NCI-H1436 treated with DMSO at 0.1 percent for 48 hours (cell line): ENCODE data around the gene CBX7.

Source experiments
- DNase-seq: peaks from one replicate; lab custom pipeline; 2025; lab: John Stamatoyannopoulos, UW

CBX7 gene

GRCh38 chr22:39123751-39124581 is 28.5 kb downstream of the CBX7 start:
- DNase-seq: no peak

DNA sequence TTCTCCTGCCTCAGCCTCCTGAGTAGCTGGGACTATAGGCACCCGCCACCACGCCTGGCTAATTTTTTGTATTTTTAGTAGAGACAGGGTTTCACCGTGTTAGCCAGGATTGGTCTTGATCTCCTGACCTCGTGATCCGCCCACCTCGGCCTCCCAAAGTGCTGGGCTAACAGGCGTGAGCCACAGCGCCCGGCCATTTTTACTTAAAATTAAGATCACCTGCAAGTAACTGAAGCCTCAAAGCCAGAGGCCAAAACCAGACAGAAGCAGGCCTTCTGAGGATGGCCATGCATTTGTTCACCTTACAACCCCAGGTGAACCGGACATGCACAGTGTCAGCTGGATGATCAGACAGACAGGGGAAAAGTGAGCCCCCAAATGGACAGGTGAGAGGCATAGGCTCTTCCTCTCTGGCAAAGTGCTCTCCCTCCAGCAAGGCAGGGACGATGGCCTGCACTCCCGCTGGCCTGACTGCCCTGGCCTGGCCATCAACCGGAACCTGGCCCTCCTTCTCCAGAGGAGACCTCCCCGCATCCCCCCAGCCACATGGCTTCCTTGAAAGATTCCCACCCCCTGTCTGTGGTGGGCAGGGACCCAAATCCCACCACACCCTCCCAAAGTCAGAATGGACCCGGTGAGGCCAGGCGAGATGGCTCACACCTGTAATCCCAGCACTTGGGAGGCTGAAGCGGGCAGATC is 29.6 kb downstream of the CBX7 start:
- no peak for DNase-seq

DNA sequence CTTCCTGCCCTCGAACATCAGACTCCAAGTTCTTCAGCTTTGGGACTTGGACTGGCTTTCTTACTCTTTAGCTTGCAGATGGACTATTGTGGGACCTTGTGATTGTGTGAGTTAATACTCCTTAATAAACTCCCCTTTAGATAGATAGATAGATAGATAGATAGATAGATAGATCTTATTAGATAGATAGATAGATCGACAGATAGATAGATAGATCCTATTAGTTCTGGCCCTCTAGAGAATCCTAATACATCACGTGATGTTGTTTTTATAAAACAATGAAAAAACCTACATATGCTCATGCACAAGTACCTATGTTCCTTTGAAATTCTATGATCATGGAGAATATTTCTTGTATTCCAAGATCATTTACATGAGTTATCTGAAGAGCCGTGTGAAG is 31.5 kb downstream of the CBX7 start:
- no peak for DNase-seq

- DNase-seq: no peak
Measured at GRCh38 chr22:39117585-39118191, 34.8 kb downstream of the CBX7 start.

GRCh38 chr22:39115977-39116621 is 36.4 kb downstream of the CBX7 start:
- no peak for DNase-seq

DNA sequence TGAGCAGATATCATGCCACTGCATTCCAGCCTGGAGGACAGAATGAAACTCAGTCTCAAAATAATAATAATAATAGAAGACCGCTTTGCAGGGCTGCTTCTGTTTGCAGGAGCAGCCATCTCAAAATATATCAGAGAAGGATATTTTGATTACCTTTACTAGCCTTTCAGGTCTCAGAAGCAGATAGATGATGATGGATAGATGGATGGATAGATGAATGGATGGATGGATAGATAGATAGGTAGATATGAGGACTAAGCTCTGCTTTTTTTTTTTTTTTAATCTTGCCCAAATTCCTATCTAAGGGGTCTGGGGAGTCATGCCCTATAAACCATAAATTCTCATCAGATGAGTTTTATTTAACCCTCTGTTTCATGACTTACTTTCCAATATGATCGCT is 36.9 kb downstream of the CBX7 start:
- no peak for DNase-seq

DNA sequence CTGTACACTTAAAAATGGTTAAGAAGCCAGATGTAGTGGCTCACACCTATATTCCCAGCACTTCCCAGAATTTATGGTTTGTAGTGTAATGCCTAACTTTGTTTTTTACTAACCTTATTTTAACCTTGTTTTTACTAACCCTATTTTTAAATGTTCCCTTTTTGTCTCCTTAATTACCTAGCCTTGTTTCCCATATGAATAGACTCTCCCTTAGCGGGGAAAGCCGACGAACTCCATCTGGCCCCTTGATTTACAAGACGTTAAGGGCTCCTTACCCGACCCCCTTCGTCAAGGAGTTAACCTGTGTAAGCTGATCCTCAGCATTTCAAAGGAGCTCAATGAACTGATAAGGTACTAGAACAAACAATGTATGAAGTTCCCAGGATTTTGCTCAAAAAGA is 38.4 kb downstream of the CBX7 start:
- no peak for DNase-seq

- DNase-seq: no peak
Measured at GRCh38 chr22:39110631-39111561, 41.6 kb downstream of the CBX7 start.

GRCh38 chr22:39109361-39109760 is 43.1 kb downstream of the CBX7 start:
- no peak for DNase-seq

GRCh38 chr22:39108487-39108886 is 44.0 kb downstream of the CBX7 start:
- DNase-seq: no peak

GRCh38 chr22:39106326-39106725 is 46.2 kb downstream of the CBX7 start:
- DNase-seq: no peak

DNA sequence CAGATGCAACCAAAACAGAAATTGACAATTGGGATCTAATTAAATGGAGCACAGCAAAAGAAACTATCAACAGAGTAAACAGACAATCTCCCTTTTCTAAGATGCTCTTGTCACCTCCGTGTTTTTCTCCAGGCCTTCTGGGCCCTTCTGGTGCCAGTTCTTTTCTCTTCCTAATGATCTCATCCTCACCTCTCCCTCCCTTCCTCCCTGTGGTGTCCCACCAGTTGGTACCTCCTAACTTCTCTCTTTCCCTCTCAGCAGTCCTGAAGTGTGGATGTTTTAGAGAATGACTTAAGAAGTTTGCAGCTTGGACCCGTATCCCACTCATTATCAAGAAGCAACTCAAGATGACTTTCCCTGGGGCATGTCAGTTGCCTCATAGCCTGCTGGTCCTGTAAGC is 49.0 kb downstream of the CBX7 start:
- no peak for DNase-seq

DNA sequence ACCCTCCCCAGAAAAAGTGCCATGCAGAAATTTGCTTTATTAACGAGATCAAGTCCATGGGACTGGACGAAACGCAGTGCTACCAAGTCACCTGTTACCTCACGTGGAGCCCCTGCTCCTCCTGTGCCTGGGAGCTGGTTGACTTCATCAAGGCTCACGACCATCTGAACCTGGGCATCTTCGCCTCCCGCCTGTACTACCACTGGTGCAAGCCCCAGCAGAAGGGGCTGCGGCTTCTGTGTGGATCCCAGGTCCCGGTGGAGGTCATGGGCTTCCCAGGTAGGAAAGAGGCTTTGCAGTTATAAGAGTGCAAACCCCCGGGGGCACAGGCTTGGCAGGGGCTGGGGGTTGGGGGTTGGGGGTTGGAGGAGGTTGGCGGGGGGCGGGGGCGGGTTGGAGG is 51.3 kb downstream of the CBX7 start:
- DNase-seq: no peak

GRCh38 chr22:39098576-39098975 is 53.9 kb downstream of the CBX7 start:
- no peak for DNase-seq

- no peak for DNase-seq
Measured at GRCh38 chr22:39098026-39098425, 54.5 kb downstream of the CBX7 start.

DNA sequence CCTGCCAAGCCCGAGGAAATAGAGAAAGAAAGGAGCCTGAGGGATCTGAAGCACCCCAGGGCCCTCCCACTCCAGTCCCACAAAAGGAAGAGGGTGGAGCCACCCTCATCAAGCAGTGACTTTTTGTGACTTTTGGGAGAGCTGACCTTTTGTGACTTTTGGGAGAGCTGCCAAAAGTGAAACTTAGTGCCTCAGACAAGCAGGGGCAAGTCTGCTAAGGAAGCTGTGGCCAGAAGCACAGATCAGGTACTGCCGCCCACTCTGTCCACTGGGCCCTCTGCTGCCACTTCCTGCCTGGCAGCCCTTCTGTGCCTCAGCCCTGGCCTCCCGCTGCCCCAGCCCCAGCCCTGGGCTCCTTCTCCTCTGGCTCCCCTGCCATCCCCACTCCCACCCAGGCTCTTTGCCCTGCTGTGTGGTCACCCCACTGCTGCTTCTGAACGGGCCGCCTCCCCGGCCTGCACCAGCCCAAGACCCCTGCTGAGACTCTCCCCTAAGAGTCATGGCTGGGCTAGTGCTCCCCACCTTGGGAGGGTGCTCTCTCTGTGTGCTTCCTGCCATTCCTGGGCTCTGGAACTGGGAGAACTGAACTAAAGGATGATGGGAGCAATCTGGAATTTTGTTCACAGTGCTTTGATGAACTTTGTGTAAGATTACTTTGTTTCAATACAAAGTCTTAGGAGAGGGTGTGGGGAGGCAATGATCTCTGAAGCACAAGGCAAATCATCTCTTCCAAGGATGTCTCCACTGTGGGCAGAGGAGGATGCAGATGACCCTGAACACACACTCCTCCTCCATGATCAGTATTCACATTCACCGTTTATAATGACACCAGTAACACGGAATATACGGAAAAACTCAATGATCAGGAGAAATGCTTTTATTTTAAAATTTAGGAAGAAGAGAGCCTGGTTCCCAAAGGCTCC is 55.1 kb downstream of the CBX7 start, which contains the start of gene APOBEC3H:
TSS of gene APOBEC3H (plus strand) at position 147 of the 923 bp plus-strand sequence. CDS start 3,035 bp downstream, outside the sequence.
- no peak for DNase-seq

DNA sequence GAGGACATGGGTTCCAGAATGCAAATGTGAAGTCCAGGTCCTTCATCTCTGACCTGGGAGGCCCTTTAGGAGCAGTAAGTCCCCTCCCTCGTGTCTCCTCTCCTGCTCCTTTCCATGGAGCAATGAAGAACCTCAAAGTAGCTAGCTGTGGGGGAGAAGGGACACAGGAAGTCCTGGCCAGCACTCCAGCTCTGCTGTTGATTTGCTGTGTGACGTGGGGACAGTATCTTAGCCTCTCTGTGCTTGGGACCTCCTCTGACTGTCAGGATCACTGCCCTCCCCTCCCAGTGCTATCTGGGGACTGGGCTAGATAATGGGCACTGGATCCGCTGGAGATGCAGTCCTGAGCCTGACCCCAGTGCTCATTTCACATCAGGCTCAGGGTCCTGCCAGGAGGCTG is 56.5 kb downstream of the CBX7 start:
- DNase-seq: no peak

DNA sequence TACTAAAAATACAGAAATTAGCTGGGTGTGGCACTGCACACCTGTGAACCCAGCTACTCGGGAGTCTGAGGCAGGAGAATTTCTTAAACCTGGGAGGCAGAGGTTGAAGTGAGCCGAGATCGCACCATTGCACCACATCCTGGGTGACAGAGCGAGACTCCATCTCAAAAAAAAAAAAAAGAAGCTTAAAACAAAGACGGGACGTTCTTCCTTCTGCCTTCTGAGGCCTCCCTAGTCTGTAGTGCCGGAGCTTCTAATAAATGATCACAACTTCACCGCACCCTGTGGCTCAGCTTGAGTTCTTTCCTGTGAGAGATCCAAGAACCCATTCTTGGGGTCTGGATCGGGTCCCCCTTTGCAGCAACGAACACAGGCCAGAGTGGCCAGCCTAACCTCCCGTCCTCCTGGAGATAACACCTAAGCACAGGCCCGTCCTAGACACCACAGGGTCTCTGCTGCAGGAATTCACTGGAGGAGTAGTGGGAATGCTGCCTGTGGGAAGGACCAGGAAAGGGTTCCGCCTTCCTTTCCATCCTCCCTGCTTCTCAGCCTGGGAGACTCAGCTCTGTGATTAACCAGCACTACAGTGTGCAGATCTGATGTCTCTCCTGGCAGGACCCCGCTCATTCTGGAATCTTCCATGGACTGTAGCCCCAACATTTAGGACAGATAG is 57.6 kb downstream of the CBX7 start:
- no peak for DNase-seq

DNA sequence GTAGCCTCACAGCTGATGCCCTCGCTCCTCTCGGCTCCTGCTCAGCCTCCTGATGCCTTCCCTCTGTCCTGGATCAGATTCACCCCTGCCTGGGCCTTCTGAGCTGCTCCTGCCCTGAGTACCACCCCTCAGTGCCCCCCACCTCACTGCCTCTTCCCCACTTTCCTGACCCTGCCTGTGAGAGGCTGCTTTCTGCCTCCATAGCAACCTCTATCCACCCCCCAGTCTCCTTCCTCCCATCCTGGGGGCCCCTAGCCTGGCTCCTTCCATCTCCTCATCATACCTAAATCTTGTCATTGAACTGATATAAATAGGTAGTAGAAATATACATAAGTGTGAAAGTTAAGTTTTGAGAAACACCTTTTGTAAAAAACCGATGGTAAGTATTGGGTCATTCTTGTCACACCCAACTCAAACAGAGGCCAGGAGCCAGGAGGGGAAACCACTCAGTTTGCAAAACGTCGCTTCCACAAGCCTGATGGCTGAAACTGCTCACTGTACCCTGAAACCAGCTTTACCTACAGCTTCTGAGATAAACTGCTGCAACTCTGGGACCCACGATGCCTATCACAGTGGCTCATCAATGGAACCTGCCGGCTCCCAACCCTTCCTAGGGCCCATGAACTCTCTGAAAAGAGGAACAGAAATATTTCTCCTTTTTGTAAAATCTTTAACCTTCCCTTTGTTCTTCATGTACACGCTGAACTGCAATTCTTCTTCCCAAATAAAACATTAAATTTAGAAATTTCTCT is 60.2 kb downstream of the CBX7 start:
- no peak for DNase-seq
